HG03558 (cell line): Measurements from ENCODE around the gene NTRK2.

Source experiments
- ATAC-seq: cut with Tn5 transposase; IDR thresholded peaks from one replicate; pipeline ENCODE4 v1.9.1; 2021; ENCODE audit warnings: moderate number of reproducible peaks; ENCODE audit not compliant: unreplicated experiment; ENCODE audit errors: extremely low read depth

The NTRK2 gene

DNA sequence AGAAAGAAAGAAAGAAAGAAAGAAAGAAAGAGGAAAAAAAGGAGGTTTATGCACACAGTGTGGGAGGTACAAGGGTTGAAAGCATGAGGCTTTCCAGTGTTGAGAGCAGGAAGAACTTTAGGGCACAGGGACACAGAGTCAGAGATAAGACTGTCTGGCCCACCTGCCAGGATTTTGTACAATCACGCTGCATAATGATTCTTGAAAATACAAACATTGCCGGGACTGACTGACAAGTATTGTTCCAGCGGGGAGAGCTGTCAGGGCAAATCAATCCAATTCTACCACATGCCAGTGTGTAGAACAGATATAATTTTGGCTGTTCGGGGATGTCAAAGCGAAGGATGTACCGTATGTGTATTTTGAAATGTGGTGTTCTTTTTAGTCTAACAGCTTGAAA is 254.7 kb downstream of the NTRK2 start:
- ATAC-seq, result no peak

DNA sequence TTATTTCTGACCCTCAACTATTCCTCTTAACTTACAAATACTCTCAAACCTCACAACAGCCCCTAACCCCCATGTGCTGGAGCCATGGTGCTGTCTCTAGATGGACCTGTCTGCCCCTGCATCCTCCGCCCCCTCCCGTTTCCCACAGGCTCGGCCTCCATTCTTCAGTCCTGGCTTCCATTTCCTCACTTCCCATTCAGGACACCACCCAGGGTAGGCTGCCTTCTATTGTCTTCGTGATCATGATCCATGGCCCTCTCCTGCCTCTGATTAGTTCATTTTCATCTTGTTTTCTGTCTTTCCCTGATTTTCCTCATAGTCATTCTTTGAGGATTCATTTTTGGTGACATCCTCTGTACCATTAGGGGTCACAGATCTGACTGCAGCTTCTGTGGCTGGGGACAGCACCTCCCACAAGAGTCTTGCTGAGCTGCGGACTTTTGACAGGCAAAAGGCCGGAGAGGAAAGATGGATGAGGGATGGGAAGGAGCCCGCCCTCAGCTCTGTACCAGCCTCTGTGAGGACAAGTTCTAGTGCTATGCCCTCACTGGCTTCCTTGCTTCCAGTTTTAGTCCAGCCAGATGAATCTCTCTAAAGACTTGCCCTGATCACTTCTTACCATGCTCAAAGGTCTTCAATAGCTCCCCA is 255.8 kb downstream of the NTRK2 start:
- no peak for ATAC-seq

DNA sequence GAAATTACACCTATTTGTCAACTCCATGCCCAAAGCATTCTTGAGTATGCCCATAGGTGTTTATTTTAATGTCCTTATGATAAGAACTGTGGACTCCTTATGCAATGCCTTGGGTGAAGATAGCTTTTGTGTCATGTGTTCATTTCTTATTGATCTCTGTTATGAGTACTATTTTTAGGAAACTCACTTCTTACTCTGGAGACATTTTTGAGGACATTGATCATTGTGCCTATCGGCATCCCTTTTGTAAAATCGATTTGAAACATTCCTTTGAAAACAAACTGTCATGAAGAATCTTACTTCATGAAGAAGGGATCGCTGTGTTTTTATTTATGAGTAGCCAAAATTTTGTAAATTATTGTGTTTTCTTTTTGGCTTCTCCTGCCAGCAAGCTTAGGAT is 257.3 kb downstream of the NTRK2 start:
- no peak for ATAC-seq

DNA sequence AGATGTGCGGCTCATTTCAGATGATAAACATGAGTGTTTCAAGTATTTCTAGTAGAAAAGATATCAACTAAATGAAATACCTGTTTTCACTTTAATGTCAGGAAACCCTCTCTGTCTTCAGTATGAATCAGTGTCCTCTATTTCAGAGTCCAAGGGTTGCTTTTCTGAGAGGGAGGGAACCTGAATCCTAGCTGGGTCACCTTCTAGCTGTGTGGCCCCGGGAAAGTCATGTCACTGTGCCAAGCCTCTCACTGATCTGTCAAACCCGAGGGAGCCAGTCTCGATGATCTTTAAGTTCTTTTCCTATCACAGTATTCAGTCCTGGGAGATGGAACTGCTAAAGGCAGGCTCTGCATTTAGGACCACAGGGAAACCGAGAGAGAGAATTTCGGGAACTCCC is 258.9 kb downstream of the NTRK2 start:
- no peak for ATAC-seq

DNA sequence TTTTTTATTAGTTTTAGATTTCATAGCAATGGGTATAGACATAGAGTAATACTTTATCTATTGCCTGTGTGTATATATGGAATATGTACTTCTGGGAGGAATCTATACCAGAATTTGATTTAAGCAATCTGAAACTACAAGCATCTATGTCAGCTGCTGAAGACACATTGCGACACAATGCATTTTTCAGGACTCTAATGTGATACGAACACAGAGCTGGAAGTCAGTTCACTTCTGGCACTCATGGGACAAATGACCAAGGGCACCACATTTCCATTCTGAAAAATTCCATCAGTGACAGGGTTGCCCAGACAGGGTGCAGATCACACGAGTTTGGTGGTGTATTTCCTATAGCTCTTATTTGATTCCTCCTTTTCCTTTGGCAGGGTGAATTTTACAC is 259.5 kb downstream of the NTRK2 start:
- ATAC-seq, result no peak

DNA sequence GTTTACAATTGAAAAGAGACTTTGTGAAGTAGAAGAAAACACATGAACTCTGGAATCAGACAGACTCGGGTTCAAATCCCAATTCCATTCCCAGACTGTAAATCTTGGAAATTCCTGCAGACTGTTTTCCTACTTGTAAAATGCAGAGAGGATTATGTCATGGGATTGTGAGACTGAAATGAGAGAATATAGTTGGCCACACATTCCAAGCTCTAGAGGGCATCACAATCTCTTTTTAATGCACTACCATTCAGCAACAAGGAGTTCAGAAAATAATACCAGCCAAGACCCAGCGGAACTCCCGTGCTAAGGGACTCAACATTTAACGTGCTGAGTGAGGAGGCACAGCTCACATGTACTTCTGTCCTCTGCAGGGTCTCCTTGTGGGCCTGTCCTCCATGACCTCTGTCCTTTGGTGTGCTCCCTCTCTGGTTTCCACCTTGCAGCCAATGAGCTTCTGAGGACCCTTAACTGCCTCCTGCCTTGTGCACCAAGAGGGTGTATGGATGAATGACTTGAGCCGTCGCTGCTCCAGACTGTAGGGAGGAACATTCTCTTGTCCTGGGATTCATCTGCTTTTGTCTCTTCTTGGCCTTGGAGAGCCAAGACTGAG is 263.5 kb downstream of the NTRK2 start:
- no peak for ATAC-seq

DNA sequence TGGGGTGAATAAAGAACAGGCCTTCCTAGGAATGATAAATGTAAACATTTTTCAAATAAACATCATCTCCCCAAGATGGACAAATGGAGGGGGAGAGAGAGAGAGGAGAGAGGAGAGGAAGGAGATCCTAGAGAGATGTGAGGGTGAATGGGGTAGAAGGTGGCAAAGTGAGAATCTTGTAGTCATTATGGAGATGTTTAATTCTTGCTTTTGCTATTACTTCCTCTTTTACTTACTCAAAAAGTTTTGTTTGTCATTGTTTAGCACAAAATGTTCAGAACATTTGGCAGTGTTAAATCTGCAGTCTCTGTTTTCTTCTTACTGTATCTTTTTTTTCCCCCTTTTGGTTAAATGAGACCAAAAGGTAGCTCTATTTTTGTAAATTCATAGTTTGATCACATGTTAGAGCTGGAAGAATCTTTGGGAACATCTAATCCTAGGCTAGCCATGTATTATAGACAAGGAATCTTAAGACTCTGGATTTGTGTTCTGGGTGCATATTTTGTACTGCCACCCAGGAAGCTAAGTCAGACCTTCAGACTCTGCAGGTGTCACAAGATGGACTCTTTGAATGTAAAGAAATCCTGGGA is 266.1 kb downstream of the NTRK2 start:
- no peak for ATAC-seq

DNA sequence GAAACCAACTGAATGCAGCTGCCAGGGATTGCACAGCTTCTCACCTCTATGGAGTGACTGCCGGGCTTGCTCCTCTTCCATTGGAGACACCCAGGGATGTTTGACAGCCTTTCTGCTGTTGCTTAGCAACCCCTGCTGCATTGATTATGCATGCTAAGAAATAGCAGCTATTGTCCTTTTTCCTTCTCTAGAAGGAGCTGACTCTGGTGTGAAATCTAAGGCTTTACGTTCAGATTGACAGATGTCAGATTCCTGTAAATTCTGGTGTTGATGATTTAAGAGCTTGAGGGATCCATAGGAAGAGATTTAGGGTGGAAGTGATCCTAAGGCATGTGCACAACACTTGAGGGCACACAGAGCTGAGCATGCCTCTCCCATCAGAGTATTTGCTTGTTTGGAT is 267.7 kb downstream of the NTRK2 start:
- ATAC-seq, result no peak

DNA sequence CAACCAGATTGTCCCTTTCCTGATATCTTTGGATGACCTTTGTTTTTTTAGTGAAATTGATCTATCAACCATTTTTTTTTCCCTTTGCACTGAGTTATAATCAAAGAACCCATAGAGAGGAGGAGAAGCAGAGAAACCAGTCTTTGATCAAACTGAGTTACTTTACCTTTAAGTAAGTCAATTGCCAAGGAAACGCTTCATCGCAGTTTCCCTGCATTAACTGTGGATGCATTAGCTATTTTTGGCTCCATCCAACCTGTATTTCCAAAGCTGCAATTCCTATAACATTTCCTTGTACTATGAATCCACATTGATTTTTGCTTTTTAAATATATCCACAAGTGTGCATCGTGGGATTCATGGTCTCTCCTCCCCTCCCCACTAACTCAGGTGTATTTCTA is 268.1 kb downstream of the NTRK2 start:
- ATAC-seq, result no peak

DNA sequence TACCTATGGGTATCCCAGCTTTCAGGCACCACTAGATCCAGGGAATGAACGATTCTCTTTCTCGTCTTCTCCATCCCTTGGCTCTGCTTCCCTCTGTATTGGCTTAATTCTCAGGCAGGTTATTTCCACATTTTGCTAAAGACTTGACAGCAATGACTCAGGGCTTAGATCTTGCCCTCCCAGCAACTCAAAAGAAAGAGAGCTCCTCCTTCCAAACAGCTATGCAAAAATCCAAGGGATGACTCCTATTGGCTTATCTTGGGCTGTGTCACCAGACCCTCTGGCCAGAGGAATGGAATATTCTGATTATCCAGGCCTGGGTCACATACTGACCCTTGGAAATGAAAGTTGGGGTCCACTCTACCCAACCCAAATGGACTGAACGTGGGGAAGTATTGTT is 270.2 kb downstream of the NTRK2 start:
- ATAC-seq, result no peak

DNA sequence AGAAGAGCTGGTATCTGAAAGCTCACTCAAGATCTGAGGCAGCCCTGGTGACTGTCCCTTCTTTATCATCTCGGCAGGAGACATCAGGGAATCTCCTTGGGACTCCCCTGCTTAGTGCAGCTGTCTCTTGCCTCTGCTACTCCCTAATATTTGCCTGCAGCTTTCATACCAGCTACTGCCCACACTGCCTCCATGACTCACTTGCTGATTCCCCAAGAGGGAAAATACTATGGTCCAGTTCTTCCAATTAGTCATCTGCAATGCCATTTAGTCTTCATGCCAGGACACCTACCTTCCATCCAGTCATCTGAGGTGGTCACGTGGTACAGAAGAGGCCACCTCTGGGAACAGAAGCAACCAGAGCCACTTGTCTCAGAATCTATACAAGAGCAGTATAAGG is 270.8 kb downstream of the NTRK2 start:
- no peak for ATAC-seq

DNA sequence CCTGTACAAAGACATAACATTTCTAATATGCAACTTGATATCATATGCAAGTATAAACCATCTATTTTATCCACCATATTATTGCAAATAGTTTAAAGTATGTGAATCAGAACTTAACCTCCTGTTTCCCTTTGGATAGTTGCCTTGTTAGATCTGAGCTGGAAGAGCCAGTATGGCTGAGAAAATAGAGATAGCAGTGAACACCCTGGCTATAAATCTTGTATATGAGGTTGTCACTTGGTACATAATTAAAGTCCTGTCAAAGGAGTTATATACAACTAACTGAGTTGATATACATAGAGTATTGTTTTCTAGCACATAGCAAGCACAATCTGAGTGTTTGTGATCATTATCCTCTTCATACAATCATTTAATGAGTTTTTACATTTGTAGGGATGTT is 272.3 kb downstream of the NTRK2 start:
- ATAC-seq, result no peak

DNA sequence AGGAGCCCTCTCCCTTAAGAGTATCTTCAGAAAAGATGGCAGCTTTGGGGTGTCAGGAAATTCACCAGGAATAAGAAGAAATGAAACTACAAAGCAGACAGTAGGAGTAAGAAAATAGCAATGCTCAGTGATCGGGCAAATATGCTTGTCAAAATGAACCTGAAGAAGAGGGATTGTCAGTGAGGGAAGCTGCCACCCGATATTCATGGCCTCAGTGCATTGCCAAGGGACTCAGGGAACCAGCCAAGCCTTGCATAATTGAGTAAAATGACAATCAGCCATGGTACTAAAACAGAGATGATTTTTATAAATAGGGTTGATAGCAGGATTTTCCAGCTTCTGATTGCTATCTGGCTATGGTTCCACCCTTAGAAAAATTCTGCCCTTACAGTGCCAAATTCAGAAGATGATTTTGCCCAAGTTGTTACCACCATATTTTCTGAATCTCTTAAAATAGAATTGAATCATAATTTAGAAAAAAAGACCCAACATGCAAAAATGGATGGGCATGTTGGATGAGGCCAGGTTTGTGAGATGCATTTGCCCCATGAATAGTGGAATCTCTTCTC is 274.0 kb downstream of the NTRK2 start:
- no peak for ATAC-seq

DNA sequence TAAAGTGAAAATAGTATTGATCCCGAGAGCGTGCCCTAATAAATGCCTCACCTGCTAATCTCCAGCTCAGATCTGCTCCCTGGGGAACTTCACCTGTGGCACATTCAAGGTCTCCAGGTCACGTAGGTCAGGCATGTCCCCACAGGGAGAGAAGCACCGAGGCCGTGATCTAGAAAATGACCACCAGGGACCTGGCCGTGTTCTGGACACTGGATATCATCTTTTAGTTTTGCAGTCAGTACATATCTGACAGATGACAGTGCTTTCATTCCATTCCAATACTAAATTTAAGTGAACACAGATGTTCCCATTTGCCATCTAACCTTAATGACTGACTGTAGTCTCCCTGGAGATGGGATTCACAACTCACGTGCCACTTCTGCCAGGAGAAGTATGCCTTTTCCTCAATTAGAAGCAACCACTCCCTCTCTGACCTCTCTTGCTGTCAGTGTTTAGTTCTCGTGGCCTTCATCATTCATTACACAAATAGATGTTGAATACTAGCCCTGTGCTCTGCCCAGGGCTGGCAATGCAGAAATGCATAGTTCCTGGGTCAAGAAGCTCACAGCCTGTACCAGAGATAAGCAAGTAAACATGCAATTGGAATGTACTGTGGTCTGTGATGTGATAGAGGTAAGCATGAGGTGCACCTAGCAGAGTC is 276.5 kb downstream of the NTRK2 start:
- ATAC-seq, result no peak

DNA sequence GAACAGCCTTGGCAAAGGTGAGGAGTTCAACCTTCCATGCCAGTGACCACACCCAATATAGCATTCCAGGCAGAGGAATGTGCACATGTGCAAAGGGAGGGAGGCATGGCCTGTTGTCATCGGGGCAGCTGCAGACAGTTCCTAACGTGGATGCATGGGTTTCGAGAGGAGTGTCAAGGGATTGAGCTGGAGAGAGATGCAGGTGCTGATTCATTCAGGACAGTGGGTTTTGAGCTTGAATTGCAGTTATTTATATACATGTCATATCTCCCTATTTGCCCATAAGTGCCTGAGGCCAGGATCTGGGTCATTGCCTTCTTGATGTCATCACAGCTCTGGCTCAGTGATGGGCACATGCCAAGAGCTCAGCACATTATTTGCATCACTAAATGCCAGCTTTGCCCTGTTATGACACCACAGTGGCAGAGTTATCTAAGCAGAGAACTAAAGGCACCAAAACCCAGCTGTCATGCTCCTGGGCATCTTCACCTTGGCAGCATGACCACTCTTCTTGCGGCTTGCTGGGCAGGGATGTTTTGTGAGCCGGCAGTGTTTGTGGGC is 278.0 kb downstream of the NTRK2 start:
- no peak for ATAC-seq

DNA sequence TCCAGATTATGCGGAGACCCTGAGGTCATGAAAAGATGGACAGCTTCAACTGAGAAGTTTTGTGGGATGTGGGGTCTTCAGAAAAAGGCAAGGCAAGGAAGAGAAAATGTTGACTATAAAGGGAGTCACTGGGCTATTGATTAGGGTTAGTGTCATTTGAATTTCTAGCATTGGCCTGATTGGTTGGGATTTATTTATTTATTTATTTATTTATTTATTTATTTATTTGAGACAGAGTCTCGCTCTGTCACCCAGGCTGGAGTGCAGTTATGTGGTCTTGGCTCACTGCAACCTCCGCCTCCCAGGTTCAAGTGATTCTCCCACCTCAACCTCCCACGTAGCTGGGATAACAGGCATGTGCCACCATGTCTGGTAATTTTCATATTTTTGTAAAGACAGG is 279.7 kb downstream of the NTRK2 start:
- no peak for ATAC-seq

DNA sequence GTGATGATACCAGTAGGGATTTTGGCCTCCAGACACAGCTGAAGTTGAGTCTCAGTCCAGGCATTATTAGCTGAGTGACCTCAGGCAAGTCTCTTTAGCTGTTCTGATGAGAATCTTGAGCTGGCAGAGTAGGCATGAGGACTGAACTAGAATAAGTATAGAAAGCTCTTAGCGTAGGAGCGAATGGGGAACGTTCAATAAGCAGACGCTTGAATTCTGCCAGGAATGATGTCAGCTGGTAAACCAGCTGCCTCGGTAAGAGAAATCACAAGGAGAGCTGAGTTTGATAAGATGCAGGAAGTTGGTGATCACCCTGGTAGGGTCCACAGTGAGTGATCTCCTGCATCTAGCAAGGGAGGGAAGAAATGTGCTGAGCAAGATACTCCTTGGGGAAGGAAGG is 280.4 kb downstream of the NTRK2 start:
- ATAC-seq, result no peak

DNA sequence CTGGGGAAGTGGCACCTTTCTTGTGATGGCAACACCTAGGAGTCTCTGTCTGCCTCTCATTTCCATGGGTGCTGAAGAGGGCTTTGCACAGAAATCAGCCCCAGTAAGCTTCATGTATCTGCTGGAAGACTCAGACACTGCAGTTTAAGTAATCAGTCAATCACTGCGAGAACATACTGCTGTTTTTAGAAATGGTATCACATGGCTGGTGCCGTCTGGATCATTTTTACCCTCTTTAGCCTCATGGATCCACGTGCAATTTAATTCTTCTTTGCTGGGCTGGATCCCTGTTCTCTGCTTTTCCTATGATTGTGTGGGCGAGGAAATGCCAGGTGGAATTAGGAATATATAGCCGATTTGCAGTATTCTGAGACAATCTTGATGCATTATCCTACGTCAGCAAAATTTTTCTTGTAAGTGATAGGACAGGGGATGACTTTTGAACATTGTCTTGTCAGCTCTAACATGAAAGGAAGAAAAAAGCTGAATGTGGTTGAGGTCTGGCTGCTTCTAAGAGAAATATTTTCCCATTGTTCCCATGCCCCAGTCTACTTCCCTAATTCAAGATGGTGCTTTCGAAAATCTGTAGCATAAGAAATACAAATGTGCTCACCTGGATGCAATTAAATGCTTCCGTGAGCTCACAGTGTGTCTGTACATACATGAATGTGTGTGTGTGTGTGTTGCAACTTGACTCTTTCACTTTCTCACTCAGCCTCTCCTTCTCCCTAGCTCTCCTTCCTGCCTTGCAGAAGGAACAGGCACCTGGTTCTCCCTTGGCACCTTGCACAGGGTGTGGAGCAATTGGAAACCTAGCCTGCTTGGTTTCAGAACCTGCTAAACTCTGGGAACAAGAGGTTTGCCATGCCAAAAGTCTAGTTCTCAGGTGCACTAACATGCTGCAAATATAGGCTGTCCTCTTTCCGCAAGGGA is 281.6 kb downstream of the NTRK2 start:
- ATAC-seq, result no peak

DNA sequence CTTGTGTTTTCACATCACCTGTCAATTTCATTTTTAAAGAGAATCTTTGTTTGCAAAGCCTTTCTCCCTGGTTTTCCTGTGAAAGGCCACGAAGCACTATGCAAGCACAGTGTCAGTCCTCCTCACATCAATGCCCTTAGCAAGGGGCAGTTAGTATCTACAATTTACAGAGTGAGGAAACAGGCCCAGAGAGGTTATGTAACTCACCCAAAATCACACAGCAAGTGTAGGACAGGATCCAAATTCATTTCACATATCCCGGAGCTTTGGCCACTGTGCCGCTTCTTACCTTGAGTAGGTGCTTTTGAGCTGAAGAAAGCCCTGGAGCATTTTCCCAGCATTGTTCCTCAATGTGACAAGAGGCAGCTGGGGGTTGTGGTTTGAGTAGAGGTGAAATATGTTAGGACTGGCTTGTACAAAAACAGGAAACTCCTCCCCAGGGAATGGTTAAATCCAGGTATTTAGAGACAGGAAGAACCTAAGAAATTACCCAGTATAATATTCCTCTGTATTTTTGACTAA is 283.8 kb downstream of the NTRK2 start:
- ATAC-seq, result no peak
